ENCODE results near the gene IQGAP1.
"Not testable (repeated sequence)": the region's sequence is repeated elsewhere in the genome, so short reads cannot be mapped to it uniquely, and the experiment has no call there.

The IQGAP1 gene, protein sequence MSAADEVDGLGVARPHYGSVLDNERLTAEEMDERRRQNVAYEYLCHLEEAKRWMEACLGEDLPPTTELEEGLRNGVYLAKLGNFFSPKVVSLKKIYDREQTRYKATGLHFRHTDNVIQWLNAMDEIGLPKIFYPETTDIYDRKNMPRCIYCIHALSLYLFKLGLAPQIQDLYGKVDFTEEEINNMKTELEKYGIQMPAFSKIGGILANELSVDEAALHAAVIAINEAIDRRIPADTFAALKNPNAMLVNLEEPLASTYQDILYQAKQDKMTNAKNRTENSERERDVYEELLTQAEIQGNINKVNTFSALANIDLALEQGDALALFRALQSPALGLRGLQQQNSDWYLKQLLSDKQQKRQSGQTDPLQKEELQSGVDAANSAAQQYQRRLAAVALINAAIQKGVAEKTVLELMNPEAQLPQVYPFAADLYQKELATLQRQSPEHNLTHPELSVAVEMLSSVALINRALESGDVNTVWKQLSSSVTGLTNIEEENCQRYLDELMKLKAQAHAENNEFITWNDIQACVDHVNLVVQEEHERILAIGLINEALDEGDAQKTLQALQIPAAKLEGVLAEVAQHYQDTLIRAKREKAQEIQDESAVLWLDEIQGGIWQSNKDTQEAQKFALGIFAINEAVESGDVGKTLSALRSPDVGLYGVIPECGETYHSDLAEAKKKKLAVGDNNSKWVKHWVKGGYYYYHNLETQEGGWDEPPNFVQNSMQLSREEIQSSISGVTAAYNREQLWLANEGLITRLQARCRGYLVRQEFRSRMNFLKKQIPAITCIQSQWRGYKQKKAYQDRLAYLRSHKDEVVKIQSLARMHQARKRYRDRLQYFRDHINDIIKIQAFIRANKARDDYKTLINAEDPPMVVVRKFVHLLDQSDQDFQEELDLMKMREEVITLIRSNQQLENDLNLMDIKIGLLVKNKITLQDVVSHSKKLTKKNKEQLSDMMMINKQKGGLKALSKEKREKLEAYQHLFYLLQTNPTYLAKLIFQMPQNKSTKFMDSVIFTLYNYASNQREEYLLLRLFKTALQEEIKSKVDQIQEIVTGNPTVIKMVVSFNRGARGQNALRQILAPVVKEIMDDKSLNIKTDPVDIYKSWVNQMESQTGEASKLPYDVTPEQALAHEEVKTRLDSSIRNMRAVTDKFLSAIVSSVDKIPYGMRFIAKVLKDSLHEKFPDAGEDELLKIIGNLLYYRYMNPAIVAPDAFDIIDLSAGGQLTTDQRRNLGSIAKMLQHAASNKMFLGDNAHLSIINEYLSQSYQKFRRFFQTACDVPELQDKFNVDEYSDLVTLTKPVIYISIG (N-terminal part only)

DNA sequence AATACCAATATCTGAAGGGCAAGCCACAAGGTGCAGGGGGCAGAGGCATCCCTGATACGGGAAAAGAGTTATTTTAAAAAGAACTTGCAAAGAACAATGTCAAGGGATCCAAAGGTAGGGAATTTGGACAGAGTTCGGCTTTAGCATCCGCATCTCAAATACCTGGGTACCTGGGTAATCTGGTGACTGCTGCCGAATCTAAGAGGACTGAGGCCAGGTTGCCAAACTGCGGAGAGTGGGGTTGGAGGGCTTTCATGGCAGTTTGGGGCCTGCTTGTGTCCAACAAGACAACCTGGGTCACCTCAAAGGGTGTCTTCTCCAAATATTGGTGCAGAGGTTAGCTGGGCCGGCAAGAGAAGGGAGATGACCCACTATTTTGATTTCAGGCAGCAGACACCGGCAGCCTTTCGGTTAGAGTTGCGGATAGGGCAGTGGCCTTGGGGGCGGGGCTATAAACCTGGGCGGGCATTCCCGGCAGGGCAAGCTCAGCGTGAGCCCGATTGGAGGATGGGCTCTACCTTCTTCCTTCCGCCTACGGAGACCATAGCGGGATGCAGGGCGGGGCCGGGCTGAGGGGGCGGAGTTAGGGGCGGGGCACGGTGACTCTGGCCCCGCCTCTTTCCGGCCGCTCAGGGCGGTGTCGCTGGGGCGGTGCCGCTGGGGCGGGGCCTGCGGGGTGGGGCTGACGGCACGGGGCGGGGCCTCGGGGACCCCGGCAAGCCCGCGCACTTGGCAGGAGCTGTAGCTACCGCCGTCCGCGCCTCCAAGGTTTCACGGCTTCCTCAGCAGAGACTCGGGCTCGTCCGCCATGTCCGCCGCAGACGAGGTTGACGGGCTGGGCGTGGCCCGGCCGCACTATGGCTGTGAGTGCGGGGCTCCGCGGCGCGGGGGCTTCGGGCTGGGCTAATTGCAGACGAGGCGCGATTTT, at the start of gene IQGAP1:
TSS of gene IQGAP1 (plus strand) at position 709 of the 928 bp plus-strand sequence. CDS start at position 809, 100 bp downstream.
- peak; percentile 93 to 94 for DNase-seq (ENCODE audit: low read depth in 2 of 2)

DNA sequence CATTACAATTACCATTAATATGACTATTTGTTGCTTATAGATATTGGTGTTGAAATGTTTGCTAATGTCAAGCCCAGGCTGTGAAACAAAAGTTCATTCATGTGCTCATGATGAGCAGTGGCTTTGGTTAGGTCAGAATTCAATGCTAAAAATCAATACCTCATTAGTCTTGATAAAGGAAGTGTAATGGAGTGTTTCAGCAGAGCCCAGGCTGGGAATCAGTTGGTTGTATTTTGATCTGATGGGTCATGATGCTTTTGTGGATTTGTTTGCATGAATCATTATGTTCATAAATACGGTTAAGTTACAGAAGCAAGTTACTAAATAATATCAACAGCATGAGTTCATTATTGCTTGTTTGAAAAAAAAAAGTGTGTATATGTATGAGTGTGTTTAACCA, 49.5 kb upstream of the IQGAP1 start:
- no peak for DNase-seq (ENCODE audit: low read depth in 2 of 2)

DNA sequence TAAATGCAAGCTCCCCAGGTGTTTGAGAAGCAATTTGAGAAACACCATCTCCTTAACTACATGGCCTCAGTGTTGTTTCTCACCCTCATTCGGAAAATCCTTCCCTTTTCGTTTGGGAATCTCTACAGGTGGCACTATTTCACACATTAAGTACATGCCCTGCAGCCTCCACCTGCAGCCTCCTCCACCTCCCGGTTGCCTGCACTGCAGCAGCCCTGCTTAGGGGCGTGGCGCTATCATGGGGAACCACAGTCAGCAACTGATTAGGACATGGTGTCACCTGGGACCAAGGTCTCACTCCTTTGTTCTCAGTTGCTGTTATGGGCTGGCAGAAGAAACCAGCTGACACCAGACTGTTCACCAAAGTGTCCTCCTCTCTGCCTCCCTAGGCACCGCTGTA, 47.7 kb upstream of the IQGAP1 start:
- no peak for DNase-seq (ENCODE audit: low read depth in 2 of 2)

DNA sequence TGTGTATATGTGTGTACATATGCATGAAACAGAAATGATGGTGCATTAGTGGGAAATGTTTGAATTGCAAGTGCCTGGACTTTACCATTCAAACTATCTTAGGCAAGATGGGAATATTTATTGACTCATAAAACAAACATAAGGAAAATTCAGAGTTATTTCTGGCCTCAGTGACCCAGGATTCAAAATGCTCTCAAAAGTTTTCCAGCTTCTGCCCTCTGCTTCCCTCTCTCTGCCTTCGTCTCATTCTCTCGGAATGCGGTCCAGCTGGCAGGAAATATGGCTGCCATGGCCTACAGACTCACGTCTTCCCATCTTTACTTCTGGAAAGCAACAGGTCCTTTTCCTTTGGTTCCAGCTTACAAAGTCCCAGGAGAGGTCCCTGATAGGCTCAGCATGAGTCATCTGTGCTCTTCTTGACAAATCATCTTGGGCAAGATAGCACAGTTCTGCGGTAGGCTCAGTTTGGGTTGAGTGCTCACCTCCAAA, 44.7 kb upstream of the IQGAP1 start:
- no peak for DNase-seq (ENCODE audit: low read depth in 2 of 2)

DNA sequence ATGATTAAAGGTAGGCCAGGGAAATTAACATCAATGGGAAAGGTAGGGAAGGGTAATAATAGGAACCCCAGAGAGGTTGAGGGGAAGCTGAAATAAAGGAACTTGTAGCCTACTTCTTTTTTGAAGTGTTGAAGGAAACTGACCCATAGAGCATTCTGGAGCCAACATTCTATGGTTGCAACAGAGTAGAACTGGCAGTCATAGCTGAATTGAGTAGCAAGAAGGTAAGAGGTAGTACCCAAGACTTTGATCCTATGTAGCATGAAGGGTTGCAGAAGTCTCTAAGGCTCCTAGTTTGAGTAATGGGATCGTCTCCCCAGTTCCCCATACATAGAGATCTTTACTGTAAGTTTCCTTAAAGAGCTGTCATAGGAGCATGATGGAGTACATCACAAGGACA, 43.4 kb upstream of the IQGAP1 start:
- no peak for DNase-seq (ENCODE audit: low read depth in 2 of 2)

DNA sequence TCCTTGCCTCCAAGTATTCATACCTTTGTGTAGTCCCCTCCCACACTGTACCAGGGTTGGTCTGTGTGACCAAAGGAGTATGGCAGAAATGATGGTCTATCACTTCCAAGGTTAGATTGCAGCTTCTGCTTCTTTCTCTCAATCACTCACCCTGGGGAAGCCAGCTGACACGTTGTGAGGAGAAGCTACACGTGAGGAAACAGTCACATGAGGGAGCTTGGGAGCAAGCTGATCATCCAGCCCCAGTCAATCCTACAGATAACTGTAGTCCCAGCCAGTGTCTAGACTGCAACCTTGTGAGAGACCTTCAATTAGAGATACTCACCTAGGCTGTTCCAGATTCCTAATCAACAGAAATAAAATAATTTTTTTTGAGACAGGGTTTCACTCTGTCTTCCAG, 42.2 kb upstream of the IQGAP1 start:
- DNase-seq (ENCODE audit: low read depth in 2 of 2) = no peak

DNA sequence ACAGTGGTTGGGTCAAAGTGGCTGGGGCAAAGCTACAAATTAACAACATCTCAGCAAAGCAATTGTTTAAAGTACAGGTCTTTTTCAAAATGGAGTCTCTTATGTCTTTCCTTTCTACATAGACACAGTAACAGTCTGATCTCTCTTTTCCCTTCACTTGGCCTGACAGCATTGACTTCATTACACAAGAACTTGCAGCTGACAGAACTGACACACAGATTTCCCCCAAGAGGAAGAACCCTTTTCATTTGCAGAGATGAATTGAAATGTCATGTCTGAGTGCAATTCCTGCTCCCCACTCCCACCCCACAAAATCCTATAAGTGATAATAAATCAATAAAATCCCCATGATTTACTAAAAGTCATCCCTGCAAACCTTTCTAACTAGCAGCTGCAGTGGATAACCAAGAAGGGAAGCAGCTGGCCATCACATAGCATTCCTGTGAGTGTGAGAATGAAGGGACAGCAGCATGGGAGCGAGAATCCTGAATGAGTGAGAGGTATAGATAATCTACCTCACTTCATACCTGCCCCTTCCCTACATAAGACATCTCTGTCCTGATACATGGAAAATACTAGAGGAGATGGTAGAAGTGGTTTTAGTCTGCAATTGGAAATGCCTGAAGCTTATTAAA, 40.5 kb upstream of the IQGAP1 start:
- DNase-seq (ENCODE audit: low read depth in 2 of 2) = not testable (repeated sequence)

DNA sequence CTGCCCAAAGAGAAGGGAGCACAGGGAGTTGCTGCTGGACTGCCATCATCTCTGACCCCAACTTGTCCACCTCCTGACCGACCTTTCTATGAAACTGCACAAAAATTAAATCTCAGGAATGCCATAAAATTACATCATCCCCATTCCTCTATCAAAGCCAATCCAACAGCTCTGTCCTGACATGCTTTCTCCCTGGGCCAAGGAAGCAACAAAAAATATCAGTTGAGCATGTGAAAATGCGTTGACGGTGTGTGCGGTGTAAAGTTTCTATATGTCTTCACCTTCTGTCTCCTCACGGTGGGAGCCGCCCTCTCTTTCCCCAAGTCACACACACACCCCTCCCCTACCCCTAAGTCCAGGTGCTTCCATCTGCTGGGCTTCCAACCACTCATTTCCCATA, 39.6 kb upstream of the IQGAP1 start:
- no peak for DNase-seq (ENCODE audit: low read depth in 2 of 2)

DNA sequence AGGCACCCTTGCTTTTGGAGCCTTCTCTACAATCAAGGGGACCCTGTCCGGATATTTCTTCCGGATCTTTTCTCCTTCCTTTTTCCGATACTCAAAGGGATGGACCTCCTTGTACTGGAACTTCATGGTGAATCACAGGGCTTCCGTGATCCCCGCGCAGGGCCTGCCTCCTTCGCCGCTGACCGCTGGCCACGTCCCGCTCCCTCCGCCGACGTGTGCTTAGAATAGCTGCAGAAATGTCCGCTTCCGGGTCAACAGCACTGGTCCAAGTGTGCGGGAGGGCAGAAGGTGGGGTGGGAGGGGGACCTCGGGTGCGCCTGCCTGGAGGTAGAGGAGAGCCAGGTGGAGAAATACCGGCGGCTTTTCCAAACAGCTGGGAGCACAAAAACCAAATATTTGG, 39.0 kb upstream of the IQGAP1 start:
- DNase-seq (ENCODE audit: low read depth in 2 of 2) = no peak

DNA sequence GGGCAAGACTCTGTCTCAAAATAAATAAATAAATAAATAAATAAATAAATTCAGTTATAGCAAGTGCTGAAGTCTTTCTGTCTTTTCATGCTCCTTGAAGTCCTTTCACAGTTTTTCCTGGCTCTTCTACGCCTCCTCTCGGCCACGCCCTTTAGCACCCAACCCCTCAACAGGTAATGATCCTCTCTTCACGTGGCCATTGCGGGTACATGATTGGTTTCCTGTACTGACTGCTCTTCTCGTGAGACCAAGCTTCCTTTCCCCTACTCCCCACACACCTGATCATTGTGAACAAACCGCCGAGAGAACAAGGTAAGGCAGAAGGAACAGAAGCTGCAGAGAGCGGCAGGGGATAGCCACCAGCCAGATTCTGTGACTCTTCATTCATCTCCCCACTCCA, 38.2 kb upstream of the IQGAP1 start:
- no peak for DNase-seq (ENCODE audit: low read depth in 2 of 2)

DNA sequence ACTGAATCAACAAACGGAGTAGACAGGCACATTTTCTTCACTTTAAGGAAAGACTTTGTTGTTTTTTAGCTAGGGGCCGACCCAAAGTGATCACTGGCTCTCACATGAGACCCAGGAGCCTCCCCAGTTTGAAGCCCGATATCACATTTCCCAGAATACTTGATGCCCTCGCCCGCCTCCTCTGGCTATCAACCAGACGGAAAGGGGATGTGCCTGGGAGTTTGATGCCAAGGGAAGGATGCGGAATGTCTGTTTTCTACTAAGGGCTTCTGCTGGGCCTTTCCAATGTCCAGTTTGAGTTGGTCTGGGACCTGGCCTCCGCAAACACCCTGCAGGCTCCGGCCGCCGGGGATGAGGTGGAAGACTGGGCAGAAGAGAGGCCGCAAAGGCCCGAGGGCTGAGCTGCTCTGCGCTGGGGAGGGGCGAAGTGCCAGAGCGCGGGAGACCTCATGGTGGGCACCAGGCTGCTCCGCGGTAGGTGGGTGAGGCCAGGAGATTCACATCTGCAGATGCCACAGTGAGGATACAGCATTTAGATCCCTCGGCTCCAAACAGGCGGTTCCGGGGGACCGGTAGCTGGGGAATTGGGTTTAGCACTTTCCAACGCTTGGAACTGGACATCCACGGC, 36.4 kb upstream of the IQGAP1 start:
- DNase-seq (ENCODE audit: low read depth in 2 of 2) = no peak

DNA sequence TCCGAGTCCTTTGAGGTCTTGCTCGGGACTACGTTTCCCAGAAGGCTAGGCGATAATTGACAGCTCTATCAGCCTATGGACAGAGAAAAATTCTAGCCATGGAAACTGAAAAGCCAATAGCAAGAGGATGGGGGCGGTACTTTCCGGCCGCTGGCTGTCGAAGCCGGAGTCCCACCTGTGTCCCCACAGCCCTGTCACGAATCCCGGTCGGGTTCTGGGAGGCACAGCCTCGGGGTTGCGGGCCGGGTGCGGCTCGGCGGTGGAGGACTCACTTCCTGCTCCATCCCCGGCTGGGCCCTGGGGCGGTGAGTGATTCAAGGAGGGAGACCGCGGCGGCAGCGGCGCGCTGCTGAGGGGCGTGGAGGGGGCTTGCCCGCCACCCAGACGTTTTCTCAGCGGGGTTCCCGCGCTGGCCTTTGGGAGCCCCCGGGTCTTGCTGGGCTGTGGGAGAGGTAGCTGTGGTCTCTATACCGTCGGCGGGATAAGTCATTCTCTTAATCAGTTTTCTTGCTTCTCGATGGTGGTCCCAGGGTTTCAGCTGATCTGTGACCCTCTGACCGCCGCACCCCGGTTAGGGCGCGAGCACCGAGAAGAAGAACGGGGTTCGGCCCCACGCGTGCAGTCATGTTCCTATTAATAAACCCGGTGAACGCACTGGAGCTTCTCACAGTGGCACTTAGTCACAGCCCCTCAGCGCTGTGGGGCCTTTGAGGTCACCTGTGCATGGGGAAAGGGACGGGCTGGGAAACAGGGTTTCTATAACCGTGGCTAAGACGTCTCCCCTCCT, 35.7 kb upstream of the IQGAP1 start, which contains the start of gene ZNF774:
TSS of gene ZNF774 (plus strand) at position 178 of the 787 bp plus-strand sequence. CDS start 2,377 bp downstream, outside the sequence.
- peak; percentile 67 to 73 for DNase-seq (ENCODE audit: low read depth in 2 of 2)

DNA sequence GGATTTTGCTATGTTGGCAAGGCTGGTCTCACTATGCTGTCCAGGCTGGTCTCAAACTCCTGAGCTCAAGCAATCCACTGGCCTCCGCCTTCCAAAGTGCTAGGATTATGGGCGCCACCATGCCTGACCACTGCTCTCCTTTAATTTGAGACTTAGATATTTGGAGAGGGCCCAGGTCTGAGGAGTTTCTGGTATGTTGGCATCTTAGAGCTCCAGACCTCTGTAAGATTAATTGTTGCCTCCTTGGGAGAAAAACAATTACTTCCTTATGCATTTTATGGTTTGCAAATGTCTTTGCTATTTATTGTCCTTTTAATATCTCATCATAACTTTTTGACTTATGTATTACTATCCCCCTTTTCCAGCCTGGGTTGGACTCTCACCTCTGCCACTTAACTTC, 33.1 kb upstream of the IQGAP1 start:
- no peak for DNase-seq (ENCODE audit: low read depth in 2 of 2)

DNA sequence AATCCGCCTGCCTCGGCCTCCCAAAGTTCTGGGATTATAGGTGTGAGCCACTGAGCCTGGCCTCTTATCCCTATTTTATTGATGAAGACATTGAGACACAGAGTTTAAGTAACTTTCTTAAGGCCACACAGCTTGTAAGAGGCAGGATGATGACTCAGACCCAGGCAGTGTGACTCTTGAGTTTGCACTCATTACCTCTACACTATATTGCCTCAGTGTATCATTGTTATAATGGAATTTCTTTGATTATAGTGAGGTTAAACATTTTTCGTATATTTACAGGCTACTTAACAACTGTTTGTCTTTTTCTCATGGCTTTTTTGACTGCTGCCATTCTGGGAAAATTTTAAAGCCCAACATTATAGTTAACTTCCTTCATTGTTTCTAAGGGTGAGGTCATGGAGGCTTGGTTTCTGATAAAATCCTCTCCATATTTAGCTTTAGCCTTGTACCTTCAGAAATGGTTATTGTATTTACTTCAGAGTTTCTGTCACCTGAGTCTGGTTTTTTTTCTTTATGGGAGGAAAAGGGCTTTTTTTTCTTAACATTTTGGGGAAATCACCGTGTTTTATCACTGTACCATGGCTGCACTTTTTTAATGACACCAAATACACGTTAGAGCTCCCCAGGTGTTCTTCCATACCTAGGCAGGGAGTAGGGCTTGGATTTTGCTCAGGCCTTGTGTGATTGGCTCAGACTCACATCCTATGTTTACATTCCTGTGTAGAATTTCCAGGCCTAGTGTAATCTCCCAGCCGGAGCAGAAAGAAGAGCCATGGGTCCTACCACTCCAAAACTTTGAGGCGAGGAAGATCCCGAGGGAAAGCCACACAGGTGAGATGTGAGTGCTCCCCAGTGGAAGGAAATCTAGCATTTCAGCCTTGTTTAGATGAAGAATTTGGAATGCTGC, 29.7 kb upstream of the IQGAP1 start:
- no peak for DNase-seq (ENCODE audit: low read depth in 2 of 2)

DNA sequence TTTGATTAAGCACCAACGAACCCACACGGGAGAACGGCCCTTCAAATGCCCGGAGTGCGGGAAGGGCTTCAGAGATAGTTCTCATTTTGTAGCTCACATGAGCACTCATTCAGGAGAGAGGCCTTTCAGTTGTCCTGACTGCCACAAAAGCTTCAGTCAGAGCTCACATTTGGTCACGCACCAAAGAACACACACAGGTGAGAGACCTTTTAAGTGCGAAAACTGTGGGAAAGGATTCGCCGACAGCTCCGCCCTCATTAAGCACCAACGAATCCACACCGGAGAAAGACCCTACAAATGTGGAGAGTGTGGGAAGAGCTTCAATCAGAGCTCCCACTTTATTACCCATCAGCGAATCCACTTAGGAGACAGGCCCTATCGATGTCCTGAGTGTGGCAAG, 27.3 kb upstream of the IQGAP1 start:
- no peak for DNase-seq (ENCODE audit: low read depth in 2 of 2)

DNA sequence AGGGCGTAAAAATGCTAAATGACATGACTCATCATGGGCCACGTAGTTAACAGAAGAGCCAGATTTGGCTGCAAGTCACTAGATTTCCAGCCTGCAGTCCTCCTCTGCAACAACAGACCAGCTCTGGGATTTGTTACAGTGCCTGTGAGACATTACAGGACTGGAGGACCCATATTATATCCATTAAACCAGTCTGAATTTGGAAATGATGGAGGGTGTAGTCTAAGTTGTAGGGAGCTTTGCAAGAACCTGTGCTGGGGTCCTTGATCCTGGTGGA, 25.2 kb upstream of the IQGAP1 start:
- no peak for DNase-seq (ENCODE audit: low read depth in 2 of 2)

DNA sequence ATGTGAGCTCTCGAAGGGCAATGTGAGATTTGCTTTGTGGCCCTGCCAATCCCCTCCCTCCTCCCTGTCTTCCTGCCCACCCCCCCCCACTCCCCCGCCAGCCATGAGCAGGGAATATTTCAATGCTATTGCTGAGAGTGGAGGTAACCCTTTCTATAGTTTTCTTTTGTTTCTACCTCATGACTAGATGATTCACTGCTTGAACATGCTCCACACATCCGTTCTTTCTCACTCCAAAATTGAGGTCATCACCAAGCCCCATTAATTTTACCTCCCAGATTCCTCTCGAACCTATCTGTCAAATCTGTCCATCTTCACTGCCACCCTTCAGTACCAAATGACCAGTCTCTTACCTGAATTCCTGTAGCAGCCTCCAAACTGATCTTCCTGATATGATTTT, 23.8 kb upstream of the IQGAP1 start:
- no peak for DNase-seq (ENCODE audit: low read depth in 2 of 2)
